Natural killer cell (primary cell): ENCODE results near the gene SH2D3A. TPM values are rescaled to one million over a fixed set of nuclear protein-coding genes. Genes with fewer than 3 reads are reported as not detected.

Experiments used
- ATAC-seq, 3 donors: fragments of 150-1000 bp in 2 of 3; fragments of 200-7000 bp in 1 of 3; cut with Tn5 transposase; 1 replicate in 1 of 3; 2 replicates in 2 of 3; pipeline ENCODE4 v1.10.0; 2021; ENCODE audit warnings: mild to moderate bottlenecking in 2 of 3, moderate library complexity in 2 of 3
- DNase-seq, 2 donors: peaks; one replicate each; pipeline versions ENCODE4 v3.0.0 to v3.0.0-alpha.2; 2013 to 2021; ENCODE audit warnings: mixed read lengths in 1 of 2
- H3K27ac ChIP-seq: one replicate; pipeline ENCODE4 v1.5.1; 2013; ENCODE audit warnings: mild to moderate bottlenecking, low read length
- H3K27me3 ChIP-seq: one replicate; pipeline ENCODE4 v1.6.1; 2013; ENCODE audit warnings: low read length; ENCODE audit not compliant: control insufficient read depth, insufficient read depth
- H3K36me3 ChIP-seq: one replicate; pipeline ENCODE4 v1.6.1; 2013; ENCODE audit warnings: low read length; ENCODE audit not compliant: control insufficient read depth, insufficient read depth
- H3K4me1 ChIP-seq: one replicate; pipeline ENCODE4 v1.6.1; 2013; ENCODE audit warnings: low read length; ENCODE audit not compliant: control insufficient read depth, insufficient read depth
- H3K4me3 ChIP-seq: one replicate; pipeline ENCODE4 v1.5.1; 2013; ENCODE audit warnings: low read length
- H3K9me3 ChIP-seq: one replicate; pipeline ENCODE4 v1.6.1; 2013; ENCODE audit warnings: low read length; ENCODE audit not compliant: control insufficient read depth, insufficient read depth
- H3K27ac Mint-ChIP-seq, 2 donors: one replicate each; pipeline ENCODE4 v1.8.0; 2022; ENCODE audit warnings: mild to moderate bottlenecking in 2 of 2, mixed read lengths in 2 of 2, moderate library complexity in 1 of 2
- H3K27me3 Mint-ChIP-seq, 2 donors: one replicate each; pipeline ENCODE4 v1.8.0; 2022; ENCODE audit warnings: low read depth in 2 of 2, mixed read lengths in 2 of 2
- H3K36me3 Mint-ChIP-seq: one replicate; pipeline ENCODE4 v1.8.0; 2022; ENCODE audit warnings: mixed read lengths
- H3K4me1 Mint-ChIP-seq, 2 donors: one replicate each; pipeline ENCODE4 v1.8.0; 2022; ENCODE audit warnings: mixed read lengths in 2 of 2
- H3K4me3 Mint-ChIP-seq: one replicate; pipeline ENCODE4 v1.8.0; 2022; ENCODE audit warnings: mild to moderate bottlenecking, moderate library complexity, mixed read lengths
- H3K9me3 Mint-ChIP-seq, 2 donors: one replicate each; pipeline ENCODE4 v1.8.0; 2022; ENCODE audit warnings: mixed read lengths in 2 of 2
- CTCF ChIP-seq: fragments of 200-600 bp; IDR thresholded peaks from one replicate; pipeline ENCODE4 v1.8.0; 2022; ENCODE audit warnings: antibody characterized with exemption
- WGBS: methylation state at CpG from one replicate; pipeline ENCODE4 v1.1.7; 2013; ENCODE audit warnings: missing lambda C conversion rate; ENCODE audit not compliant: insufficient coverage; 5-methylcytosine and 5-hydroxymethylcytosine counted together
- intact Hi-C: fragments of 100-400 bp; cut with micrococcal nuclease; formaldehyde crosslinking; loops from one replicate; pipeline ENCODE4 v1.14.2; 2022
- total RNA-seq, 4 donors: library from RNA; stranded (reverse); fragments of 120-200 nt in 1 of 4; gene quantifications; one replicate each; pipeline versions ENCODE4 v1.2.3 to v1.2.4, GENCODE V29; 2013 to 2022

The SH2D3A gene
- total RNA-seq, 3 donors from 2014 or later (not counting 1 experiment from before 2014, with no cell fraction given): 14.6 to 20.1 (median 15.3) TPM

DNA sequence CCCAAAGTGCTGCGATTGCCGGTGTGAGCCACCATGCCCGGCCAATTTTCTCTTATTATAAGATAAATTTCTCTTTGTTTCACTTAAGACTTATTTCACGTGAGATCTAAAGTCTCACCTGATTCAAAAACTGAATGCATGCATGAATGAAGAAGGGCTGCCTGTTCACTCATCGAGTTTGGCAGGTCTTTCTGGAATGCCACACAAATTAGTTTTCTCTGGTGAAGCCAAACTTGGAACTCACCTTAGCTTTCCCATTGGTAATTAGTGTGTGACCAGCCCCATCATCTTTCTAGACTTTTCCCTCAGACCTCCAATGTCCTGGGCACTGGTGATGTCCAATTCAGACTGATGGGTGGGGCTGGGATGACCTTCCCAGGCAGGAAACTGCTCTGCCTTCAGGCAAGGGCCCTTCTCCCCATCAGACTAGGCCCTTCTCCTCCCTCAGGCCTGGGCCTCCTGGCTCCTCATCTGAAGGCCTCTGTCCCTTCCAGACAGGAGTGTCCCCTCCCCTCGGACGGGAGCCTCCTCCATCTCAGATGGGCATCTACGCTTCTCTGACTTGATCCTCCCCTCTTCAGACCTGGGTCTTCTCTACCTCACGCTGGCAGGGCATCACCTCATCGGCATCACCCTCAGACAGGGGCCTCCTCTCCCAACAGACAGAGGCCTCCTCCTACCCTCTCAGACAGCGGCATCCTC lies 61.2 kb downstream of the SH2D3A start:
- no peaks in the 10 kb centered on the region for H3K9me3 Mint-ChIP-seq
- ATAC-seq (no peak), DNase-seq (no peak)
- peak overlapping the region in 1 of 2 donors; percentile 27 for H3K27ac Mint-ChIP-seq
- Histone ChIP-seq H3K36me3 (no peaks in the 10 kb centered on the region), H3K4me1 (peaks cover 8% of the 10 kb centered on the region), H3K9me3 (no peaks in the 10 kb centered on the region), H3K27ac (no peak overlapping the region), H3K4me3 (no peak overlapping the region), H3K27me3 (peaks cover 3% of the 10 kb centered on the region)
- no peak overlapping the region for H3K4me3 Mint-ChIP-seq
- WGBS: 91% methylated on average over 11 of the region's 11 CpGs
- intact Hi-C loops: no loop called here
- peaks cover 20 to 23% of the 10 kb centered on the region in 2 donors for H3K27me3 Mint-ChIP-seq
- no peak for TF ChIP-seq CTCF
- no peaks in the 10 kb centered on the region for H3K36me3 Mint-ChIP-seq
- H3K4me1 Mint-ChIP-seq: peaks cover 2 to 17% of the 10 kb centered on the region in 2 donors

Other genes starting within 250 kb of the SH2D3A start
- gene TNFSF9, start 236.4 kb downstream of the SH2D3A start, total RNA-seq: 1 to 10 TPM; 3.3 to 6.0 (median 5.6) TPM
- 1 to 10 TPM in 2 of 3 donors, under 1 TPM in 1; 0.52 to 1.2 (median 1.2) TPM for gene CD70, start 176.3 kb downstream of the SH2D3A start, total RNA-seq
- 10 to 100 TPM; 10.8 to 20.0 (median 11.8) TPM for gene TNFSF14, start 97.3 kb downstream of the SH2D3A start, total RNA-seq
- 1 to 10 TPM in 1 of 3 donors, under 1 TPM in 1, not detected in 1; 0.38 to 5.5 TPM for gene C3, start 46.8 kb downstream of the SH2D3A start, total RNA-seq
- 10 to 100 TPM; 66.1 to 78.0 (median 76.9) TPM for gene GPR108, start 29.9 kb downstream of the SH2D3A start, total RNA-seq
- gene TRIP10, start 27.8 kb downstream of the SH2D3A start, total RNA-seq: 1 to 10 TPM; 1.0 to 5.2 (median 3.3) TPM
- gene VAV1, start 5.3 kb upstream of the SH2D3A start, total RNA-seq: 100 to 1,000 TPM; 141 to 167 (median 164) TPM
- gene ADGRE1, start 120.1 kb upstream of the SH2D3A start, total RNA-seq: 10 to 100 TPM in 2 of 3 donors, 1 to 10 TPM in 1; 2.6 to 13.7 (median 13.0) TPM